ENCODE results near the gene FAM53A.

- no peak for TF ChIP-seq CTCF (IDR thresholded peaks at IDR 0.05; ENCODE audit: poor library complexity)
- no peak for TF ChIP-seq EZH2 (IDR thresholded peaks at IDR 0.05; ENCODE audit: borderline replicate concordance)
- no peak for TF ChIP-seq EZH2phosphoT487 (IDR thresholded peaks at IDR 0.05; ENCODE audit: low read depth, severe bottlenecking, unreplicated experiment)
Observed at GRCh38 chr4:1695913-1696312, 11.8 kb upstream of the FAM53A start.
